GM18858 (cell line): ENCODE results near the gene PPP1R3A.
"Not testable (repeated sequence)": the region's sequence is repeated elsewhere in the genome, so short reads cannot be mapped to it uniquely, and the experiment has no call there.

ENCODE experiments used
- ATAC-seq: cut with Tn5 transposase; IDR thresholded peaks from one replicate; pipeline ENCODE4 v1.9.1; 2021; ENCODE audit not compliant: unreplicated experiment

PPP1R3A gene, protein sequence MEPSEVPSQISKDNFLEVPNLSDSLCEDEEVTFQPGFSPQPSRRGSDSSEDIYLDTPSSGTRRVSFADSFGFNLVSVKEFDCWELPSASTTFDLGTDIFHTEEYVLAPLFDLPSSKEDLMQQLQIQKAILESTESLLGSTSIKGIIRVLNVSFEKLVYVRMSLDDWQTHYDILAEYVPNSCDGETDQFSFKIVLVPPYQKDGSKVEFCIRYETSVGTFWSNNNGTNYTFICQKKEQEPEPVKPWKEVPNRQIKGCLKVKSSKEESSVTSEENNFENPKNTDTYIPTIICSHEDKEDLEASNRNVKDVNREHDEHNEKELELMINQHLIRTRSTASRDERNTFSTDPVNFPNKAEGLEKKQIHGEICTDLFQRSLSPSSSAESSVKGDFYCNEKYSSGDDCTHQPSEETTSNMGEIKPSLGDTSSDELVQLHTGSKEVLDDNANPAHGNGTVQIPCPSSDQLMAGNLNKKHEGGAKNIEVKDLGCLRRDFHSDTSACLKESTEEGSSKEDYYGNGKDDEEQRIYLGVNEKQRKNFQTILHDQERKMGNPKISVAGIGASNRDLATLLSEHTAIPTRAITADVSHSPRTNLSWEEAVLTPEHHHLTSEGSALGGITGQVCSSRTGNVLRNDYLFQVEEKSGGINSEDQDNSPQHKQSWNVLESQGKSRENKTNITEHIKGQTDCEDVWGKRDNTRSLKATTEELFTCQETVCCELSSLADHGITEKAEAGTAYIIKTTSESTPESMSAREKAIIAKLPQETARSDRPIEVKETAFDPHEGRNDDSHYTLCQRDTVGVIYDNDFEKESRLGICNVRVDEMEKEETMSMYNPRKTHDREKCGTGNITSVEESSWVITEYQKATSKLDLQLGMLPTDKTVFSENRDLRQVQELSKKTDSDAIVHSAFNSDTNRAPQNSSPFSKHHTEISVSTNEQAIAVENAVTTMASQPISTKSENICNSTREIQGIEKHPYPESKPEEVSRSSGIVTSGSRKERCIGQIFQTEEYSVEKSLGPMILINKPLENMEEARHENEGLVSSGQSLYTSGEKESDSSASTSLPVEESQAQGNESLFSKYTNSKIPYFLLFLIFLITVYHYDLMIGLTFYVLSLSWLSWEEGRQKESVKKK

DNA sequence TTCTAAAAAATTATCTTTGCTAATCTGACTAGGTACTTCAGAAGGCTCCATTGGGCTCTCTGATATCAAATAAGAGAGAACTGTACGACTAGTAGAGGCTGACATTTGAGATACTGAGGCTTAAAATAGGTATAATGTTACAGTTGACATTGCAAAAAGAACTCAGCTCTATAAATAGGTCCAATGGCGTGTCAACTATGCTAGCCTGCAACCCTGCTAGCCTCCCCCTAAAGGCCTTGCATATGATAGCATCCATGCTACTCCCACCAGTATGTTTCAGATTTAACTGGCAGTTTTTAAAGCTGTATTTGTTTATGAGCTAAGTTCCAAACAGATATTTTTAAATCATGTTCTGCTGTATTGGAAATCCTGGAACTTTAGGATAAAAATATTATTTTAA is at the start of gene PPP1R3A:
Gene PPP1R3A, minus strand, starts transcription at position 64 of the 400 bp plus-strand sequence. Its CDS starts 13 bp downstream, at position 51.
- ATAC-seq = no peak

DNA sequence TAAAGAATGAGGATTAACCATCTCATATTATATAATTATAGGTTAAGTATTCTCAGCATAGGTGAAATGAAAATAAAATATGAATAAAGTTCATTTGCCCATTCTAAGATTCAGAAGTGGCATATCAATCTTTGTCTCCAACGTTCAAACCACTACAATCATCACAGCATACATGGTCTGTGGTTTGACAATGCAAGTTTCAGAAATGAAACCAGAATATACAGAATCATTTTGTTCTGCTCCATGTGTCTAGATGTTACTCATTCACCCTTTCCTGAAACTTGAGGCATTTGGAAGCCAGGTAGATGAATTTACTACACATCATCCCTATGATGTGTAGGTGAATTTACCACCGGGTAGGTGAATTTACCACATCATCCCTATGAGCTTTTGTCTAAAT is 44.5 kb upstream of the PPP1R3A start:
- ATAC-seq = no peak

DNA sequence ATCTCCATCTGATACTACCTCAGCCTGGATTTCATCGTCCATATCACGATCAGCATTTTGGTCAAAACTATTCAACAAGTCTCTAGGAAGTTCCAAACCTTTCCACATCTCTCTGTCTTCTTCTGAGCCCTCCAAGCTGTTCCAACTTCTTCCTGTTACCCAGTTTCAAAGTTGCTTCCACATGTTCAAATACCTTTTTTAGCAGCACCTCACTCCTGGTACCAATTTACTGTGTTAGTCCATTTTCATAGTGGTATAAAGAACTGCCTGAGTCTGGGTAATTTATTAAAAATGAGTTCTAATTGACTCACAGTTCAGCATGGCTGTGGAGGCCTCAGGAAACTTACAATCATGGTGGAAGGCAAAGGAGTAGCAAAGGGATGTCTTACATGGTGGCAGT is 41.1 kb upstream of the PPP1R3A start:
- ATAC-seq = no peak

DNA sequence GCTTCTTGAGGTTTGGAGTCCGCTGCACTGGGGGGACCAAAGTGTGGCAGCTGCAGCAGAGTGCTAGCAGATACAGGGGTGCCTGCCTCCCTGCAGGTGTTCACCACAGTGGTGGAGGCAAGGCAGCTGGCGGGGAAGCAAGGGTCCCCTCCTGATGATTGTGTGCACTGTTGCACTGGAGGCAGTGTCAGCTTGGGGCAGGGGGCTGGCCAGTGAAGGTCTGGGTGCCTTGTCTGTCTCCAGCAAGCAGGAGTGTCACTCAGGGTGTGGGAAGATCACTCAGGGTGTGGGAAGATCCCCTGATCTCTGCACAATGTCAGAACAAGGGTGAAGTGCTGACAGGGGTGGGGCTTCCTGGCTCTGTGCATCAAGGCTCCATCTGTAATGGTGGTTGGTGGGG is 36.3 kb upstream of the PPP1R3A start:
- no peak for ATAC-seq

DNA sequence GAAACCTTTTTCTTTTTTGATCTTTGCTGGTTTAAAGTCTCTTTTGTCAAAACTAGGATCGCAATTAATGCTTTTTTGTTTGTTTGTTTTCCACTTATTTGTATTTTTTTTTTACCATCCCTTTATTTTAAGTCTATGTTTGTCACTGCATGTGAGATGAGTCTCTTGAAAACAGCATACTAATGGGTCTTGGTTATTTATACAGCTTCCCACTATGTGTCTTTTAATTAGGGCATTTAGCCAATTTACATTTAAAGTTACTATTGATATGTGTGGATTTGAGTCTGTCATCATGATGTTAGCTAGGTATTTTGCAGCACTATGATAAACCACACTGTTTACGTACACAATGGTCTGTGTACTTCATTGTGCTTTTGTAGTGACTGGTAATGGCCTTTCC is 34.7 kb upstream of the PPP1R3A start:
- ATAC-seq = no peak

DNA sequence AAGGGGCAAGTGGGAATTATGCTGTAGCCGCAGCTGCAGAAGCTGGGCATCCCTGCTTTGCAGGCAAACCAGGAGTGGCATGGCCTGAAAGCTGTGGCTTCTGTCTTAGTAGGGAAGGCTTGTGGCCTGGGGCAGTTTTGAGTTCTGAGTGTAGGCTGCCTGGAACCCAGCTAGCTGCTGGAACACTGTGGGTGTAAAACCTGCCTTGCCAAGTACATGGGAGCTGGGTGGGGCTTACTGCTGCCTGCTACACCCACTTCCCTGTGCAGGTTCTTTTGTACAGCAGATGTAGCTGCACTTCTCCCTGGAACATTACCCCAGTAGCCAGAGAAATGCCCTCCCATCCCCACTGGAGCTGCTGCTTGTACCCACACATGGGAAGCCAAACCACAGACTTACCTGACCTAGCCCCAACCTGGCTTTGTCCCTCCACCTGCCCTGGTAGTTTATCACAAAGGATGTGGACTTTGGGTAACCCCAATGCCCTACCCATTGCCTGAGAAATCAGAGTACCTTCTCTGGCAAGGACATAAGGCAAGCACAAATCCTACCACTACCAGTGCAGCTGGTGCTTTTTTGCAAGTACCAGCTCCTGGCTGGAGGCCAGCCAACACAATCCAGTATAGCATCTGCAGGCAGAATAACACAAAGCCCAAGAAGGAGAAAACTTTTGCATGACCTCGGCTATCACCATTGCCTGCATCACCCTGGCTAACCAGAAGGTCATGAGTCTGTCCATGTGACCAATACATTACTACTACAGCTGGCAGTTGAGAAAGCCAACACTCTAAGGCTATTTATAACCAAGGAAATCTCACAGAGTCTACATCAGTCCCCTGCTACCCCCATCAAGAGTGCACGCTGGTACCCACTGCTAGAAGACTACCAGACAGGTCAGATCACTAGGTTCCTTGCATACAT is 26.5 kb upstream of the PPP1R3A start:
- ATAC-seq = no peak

DNA sequence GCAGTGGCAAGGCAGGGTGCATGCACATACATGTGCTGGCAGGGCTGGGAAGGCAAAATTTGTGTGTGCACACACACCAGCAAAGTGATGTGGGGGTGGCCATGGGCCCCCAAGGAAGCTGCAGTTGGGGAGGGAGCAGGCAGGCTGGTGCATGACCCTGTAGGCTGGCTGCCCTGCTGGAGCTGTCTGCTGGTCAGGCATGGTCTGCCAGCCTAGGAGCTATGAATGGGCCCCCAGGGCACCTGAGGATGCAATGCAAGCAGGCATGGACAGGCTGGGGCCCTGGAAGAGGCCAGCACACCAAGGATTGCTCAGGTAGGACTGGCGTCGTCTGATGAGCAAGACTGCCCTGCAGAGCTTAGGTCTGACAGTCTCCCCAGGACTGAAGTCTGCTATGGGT is 18.2 kb upstream of the PPP1R3A start:
- no peak for ATAC-seq

DNA sequence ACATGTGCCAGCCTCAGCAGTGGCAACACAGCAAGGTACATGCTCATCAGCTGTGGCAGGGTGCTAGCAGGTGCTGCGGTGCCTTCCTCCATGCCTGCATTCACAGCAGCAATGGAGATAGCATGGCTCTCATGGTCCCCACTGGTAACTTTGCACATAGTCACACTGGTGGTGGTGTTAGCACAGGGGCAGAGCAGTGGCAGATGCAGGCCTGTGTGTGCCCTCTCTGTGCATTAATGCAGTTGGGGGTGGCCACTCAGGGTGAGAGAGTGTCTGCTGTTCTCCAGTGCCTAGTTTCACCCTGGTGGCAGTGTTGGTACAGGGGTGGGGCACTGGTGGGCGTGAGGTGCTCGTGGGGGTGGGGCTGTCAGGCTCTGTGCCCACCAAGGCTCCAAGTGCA is 17.7 kb upstream of the PPP1R3A start:
- ATAC-seq = no peak

DNA sequence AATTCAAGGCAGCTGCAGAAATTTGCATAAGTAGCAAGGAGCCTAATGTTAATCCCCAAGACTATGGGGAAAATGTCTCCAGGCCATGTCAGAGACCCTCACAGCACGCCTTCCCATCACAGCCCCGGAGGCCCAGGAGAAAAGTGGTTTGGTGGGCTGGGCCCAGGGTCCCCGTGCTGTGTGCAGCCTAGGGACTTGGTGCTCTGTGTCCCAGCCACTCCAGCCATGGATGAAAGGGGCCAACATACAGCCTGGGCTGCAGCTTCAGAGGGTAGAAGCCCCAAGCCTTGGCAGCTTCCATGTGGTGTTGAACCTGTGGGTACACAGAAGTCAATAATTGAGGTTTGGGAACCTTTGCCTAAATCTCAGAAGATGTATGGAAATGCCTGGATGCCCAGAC is 10.6 kb upstream of the PPP1R3A start:
- ATAC-seq = not testable (repeated sequence)

DNA sequence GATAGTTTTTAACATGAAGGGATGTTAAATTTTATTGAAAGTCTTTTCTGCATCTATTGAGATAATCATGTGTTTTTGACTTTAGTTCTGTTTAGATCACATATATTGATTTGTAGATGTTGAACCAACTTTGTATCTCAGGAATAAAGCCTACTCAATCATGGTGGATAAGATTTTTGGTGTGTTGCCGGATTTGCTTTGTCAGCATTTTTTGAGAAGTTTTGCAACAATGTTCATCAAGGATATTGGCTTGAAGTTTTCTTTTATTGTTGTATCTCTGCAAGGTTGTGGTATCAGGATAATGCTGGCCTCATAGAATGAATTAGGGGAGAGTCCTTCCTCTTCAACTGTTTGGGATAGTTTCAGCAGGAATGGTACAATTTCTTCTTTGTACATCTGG is 9.3 kb upstream of the PPP1R3A start:
- ATAC-seq = no peak

DNA sequence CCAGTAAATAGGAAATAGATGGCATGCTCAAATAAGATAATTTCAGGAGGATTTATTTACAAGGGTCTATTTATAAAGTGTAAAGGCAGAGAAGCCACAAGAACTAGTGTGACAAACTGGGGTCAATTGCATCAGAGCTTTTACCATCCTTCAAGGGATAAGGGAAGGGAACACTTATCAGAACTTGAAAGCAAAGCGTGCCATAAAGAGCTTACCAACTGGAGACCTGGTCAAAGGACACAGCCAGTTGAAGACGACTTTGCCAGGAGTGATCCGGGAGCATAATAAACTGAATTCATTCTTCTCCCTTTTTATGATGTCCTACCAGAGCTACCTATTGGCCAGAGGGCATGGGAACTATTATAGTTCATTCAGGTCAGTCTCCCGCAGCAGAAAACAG is 3.2 kb upstream of the PPP1R3A start:
- ATAC-seq = no peak

DNA sequence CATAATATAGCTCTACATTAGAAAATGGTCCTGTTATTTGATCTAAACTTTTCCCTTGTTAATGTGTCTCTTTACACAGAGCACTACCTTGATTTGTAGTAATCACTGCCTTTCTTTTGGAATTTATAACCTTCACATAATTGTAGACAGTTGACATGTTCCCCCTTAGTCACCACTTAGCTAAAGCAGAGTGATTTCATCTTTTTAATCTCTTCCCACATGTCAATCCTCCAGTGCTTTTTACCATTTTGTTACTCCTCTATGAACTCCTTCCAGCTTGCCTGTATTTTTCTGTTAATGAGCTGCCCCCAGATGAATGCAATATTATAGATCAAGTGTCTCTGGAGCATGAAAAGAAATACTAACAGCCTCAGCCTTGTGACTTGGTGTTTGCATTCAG is 2.6 kb upstream of the PPP1R3A start:
- no peak for ATAC-seq

DNA sequence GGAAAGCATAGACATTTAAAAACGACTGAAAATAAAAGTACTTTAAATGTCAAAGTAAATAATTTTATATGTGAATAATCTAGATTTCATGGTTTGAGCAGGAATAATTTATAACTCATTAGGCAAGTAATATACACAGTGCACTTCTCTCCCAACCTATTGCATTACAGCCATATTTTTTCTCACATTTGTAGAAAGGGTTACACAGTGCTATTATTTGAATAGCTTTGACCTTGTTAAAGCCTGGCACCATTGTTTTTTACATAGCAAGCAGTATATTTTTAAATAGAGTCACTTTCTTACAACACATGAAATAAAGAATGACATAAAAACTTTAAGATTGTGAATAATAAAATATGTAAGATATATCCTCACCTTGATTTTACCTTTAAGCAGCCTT is 969 bp downstream of the PPP1R3A start:
- ATAC-seq = no peak

DNA sequence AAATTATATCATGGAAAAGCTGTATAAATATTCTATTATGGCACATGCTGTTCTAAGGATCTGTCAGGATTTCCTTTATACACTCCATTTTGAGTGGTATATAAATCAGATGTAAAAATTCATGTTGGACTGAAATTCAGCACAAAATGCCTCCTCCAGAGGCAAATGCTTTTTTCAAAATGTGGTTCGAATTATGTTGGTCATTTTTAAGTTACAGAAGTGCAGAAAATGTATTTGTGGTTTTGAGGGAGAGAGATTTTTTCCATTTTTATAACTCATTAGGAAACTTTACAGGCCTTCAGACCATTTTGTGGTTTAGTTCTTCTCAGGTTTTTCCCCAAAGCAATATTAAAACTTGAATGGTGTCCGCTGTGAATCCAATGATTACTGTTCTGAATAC is 2.9 kb downstream of the PPP1R3A start:
- no peak for ATAC-seq

DNA sequence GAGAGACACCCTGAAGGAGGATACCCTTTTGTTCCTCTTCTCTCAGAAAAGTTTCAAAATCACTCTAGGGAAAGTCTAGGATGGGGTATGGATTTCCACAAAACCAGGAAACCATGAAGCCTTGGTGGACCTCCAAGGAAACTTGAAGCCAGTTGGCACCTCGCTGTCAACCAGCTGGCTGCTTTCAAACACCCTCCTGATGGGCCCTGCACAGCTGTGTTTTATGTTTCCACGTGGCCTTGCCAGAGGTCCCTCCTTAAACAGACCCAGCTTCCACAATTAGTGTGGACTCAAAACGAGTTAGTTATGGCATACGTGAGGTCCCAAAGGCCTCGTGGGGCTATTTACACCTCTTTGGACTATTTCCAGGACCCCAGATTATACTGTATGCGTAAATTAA is 5.9 kb downstream of the PPP1R3A start:
- no peak for ATAC-seq

DNA sequence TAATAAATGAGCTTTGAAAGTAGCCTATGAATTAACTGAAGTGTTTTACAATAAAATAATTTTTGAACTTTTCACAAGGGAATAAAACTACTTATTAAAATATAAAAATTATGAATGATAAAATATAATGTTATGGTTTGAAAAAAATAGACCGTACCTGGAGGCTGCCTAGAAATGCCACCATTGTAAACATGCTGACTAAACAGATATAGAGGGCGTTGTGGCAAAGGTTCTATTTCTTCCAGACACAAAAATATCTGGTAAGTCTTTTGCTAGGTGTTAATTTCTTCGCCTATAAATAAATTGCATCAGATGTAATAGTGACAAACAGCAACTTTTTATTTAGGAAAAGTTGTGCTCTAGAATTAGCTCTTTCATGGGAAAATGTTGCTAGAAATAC is 11.2 kb downstream of the PPP1R3A start:
- no peak for ATAC-seq

DNA sequence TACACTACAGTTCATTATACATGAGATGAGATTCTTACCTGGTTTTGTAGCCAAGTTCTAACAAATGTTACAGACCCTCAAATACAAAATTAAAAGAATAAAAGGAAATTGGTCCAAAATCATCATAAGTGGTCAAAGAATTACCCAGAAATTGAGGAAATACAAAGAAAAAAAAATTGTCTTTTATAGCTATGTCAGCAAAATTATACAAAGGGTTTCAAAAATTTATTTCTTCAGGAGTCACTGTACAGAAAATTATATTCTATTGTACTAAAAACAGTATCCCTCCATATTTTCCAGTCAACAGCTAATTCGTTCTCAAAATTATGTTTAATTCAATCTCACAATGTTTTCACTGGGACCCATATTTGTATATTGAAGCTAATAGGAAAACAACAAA is 14.3 kb downstream of the PPP1R3A start:
- ATAC-seq = no peak

DNA sequence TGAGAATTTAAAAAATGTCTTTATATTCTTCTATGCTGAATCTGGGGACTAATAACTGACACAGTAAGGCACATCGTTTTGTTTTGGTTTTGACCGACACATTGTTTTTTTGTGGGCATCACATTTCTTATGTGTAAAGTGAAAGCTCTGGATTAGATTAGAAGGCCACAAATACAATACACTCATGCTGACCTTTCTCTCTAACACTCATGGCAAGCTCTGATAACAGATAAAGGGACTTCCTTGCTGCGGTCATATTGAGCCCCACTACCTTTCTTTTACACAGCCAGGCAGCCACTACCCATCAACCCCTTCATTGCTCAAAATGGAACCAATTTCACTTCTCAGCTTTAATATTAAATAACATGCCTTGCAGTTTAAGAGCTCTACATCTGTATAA is 26.0 kb downstream of the PPP1R3A start:
- ATAC-seq = no peak

DNA sequence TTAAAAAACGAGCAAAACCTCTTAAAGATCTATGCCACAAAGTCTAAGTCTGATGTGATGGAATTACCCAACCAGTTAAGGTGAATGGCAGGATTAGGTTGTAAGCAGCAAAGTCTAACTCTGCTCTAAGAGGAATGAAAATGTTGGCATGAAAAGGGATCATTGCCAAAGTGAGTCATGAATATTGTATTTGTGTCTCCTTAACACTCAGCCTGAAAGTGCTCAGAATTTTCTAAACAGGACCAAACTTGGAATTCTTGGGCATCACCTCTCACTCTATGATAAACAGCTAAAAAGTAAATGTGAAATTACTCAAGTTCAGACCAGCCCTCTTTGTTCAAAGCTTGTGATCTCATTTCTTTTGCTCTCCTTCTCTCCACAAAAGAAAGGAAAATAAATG is 27.0 kb downstream of the PPP1R3A start:
- no peak for ATAC-seq

DNA sequence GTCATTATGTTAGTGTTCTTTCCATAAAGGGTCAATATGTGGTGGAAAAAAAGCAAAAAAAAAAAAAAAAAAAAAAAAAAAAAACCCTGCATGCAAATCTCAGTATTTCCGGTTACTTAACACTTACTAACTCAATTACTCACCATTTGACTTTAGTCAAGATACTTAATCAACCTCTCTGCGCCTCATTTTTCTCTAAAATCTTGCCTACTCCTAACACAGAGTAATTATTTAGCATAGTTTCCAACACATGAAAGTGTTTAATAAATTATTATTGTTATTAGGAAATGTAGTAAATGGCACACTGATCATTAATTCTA is 27.8 kb downstream of the PPP1R3A start:
- no peak for ATAC-seq
